AG09309 (cell line): ENCODE data around the gene TTLL11.

Experiments
- DNase-seq: peaks from one replicate; pipeline ENCODE4 v3.0.0-alpha.2; 2010; ENCODE audit warnings: low read depth
- H3K4me3 ChIP-seq: 2 replicates; pipeline ENCODE4 v1.5.1; 2011; ENCODE audit warnings: mild to moderate bottlenecking, low read depth, low read length, moderate library complexity; ENCODE audit not compliant: control insufficient read depth
- CTCF ChIP-seq: IDR thresholded peaks from 2 replicates; pipeline ENCODE4 v1.5.1; 2011; ENCODE audit warnings: mild to moderate bottlenecking, low read depth, low read length, inconsistent platforms; ENCODE audit not compliant: insufficient read depth, control insufficient read depth; ENCODE audit errors: missing control alignments

TTLL11 gene

GRCh38 chr9:122124048-122124447, 30.9 kb upstream of the TTLL11 start:
- no peak for TF ChIP-seq CTCF
- no peak for DNase-seq
- H3K4me3 ChIP-seq, result no peak overlapping the region

- peak; percentile 16 for DNase-seq
- no peak overlapping the region for H3K4me3 ChIP-seq
- peak; percentile 99 for TF ChIP-seq CTCF
Observed at GRCh38 chr9:122122903-122123632, 30.0 kb upstream of the TTLL11 start.

- no peak overlapping the region for H3K4me3 ChIP-seq
- no peak for TF ChIP-seq CTCF
- DNase-seq, result no peak
Observed at GRCh38 chr9:122122468-122122867, 29.4 kb upstream of the TTLL11 start.

DNA sequence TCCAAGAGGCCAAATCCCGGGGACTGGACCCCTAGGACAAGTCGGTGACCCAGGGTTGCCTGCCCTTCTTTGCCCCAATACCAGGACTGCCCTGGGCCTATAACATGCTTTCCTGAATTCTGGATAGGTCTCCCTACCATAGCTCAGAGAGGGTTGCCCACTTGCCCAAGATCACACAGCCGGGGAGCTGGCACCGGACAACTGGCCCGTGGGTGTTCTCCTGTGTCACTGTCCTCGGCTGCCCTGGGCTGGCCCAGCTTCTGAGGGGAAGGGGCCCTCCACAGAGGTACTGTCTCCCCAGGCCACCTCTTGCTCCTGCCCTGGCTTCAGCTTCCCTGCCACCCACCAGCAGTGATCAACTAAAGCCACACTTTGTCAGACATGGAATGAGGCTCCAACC, 28.8 kb upstream of the TTLL11 start:
- no peak for TF ChIP-seq CTCF
- DNase-seq, result no peak
- no peak overlapping the region for H3K4me3 ChIP-seq

- no peak overlapping the region for H3K4me3 ChIP-seq
- TF ChIP-seq CTCF, result no peak
- no peak for DNase-seq
Observed at GRCh38 chr9:122121391-122121790, 28.3 kb upstream of the TTLL11 start.

DNA sequence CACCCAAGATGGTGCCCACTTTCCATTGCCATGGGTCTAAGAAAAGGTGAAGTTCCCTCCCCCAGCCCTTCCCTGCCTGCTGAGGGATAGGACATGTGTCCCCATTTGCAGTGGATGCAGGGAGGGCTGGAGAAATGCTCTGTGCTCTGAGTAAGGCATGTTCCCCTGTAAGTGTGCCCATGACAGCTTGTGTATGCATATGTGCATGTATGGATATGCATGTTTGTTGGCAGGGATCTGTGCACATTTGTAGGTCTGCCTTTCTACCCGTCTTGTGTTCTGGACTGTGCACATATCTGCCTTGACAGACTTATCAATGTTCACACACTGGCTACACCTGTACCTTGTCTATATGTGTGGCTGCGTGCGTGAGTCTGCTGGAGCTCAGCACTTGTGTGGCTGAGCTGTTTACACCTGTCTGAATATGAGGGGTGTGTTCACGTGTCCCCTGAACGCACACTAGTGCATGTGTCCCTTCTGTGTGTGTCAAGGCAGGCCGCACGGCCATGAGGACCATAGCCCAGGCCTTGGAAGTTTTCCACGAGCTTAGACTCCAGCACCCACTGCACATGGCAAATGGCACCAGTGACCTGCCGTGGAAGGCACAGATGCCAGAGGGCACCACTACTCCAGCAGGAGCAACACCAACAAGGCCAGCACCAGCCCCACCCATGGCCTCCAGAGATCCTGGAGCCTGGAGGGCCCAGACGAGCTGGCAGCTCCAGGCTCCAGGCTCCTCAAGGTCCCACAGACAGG, 27.4 kb upstream of the TTLL11 start:
- H3K4me3 ChIP-seq, result no peak overlapping the region
- no peak for TF ChIP-seq CTCF
- DNase-seq, result no peak
